GM21529 (cell line): Measurements from ENCODE around the gene GRID2.
"Not testable (repeated sequence)": the region's sequence is repeated elsewhere in the genome, so short reads cannot be mapped to it uniquely, and the experiment has no call there.

Source experiments
- ATAC-seq: cut with Tn5 transposase; IDR thresholded peaks from one replicate; pipeline ENCODE4 v1.9.1; 2021; ENCODE audit not compliant: unreplicated experiment

The GRID2 gene

GRCh38 chr4:92303621-92304027, at the start of gene GRID2:
TSS of gene GRID2 (plus strand) at chr4:92303966.
- ATAC-seq: no peak

GRCh38 chr4:92253986-92254671, 49.6 kb upstream of the GRID2 start:
- ATAC-seq: no peak

GRCh38 chr4:92254767-92255442, 48.9 kb upstream of the GRID2 start:
- ATAC-seq: no peak

- no peak for ATAC-seq
Measured at GRCh38 chr4:92255920-92256244, 47.9 kb upstream of the GRID2 start.

- no peak for ATAC-seq
Measured at GRCh38 chr4:92257931-92258857, 45.6 kb upstream of the GRID2 start.

GRCh38 chr4:92261256-92261655, 42.5 kb upstream of the GRID2 start:
- ATAC-seq: no peak

- ATAC-seq: no peak
Measured at GRCh38 chr4:92262371-92262770, 41.4 kb upstream of the GRID2 start.

GRCh38 chr4:92263010-92263409, 40.8 kb upstream of the GRID2 start:
- no peak for ATAC-seq

GRCh38 chr4:92263575-92263974, 40.2 kb upstream of the GRID2 start:
- ATAC-seq: no peak

- no peak for ATAC-seq
Measured at GRCh38 chr4:92264163-92264562, 39.6 kb upstream of the GRID2 start.

- ATAC-seq: no peak
Measured at GRCh38 chr4:92265021-92265420, 38.7 kb upstream of the GRID2 start.

GRCh38 chr4:92265798-92266197, 38.0 kb upstream of the GRID2 start:
- ATAC-seq: no peak

- no peak for ATAC-seq
Measured at GRCh38 chr4:92266521-92266920, 37.2 kb upstream of the GRID2 start.

GRCh38 chr4:92268642-92269041, 35.1 kb upstream of the GRID2 start:
- no peak for ATAC-seq

GRCh38 chr4:92270908-92271307, 32.9 kb upstream of the GRID2 start:
- ATAC-seq: no peak

- not testable (repeated sequence) for ATAC-seq
Measured at GRCh38 chr4:92271551-92271950, 32.2 kb upstream of the GRID2 start.

GRCh38 chr4:92277057-92277881, 26.5 kb upstream of the GRID2 start:
- not testable (repeated sequence) for ATAC-seq

- no peak for ATAC-seq
Measured at GRCh38 chr4:92279296-92279695, 24.5 kb upstream of the GRID2 start.

- ATAC-seq: no peak
Measured at GRCh38 chr4:92299152-92299551, 4.6 kb upstream of the GRID2 start.

GRCh38 chr4:92304121-92304520, 355 bp downstream of the GRID2 start:
- ATAC-seq: no peak

- no peak for ATAC-seq
Measured at GRCh38 chr4:92304606-92305005, 840 bp downstream of the GRID2 start.
